Measurements from ENCODE around the gene TBC1D10A. TPM values are rescaled to one million over a fixed set of nuclear protein-coding genes. Genes with fewer than 3 reads are reported as not detected.

TBC1D10A gene
- polyA plus RNA-seq, 1 of the 3 experiments (the other 2 are of a cell fraction): 15.3 TPM

- H3K4me2 ChIP-seq: no peak overlapping the region
- DNase-seq: no peak
- H3K4me3 ChIP-seq (ENCODE audit: low read depth in 2 of 2, low read length in 1 of 2): no peak overlapping the region
- H3F3A ChIP-seq (replicated peaks; ENCODE audit: insufficient read depth): no peaks in the 10 kb centered on the region
- POLR2A ChIA-PET: no interaction called here
- 91% methylated on average over 9 of the region's 10 CpGs for WGBS (ENCODE audit: low lambda C conversion rate)
- H4K20me1 ChIP-seq (ENCODE audit: insufficient read depth): no peaks in the 10 kb centered on the region
- TF ChIP-seq MXI1 (IDR thresholded peaks at IDR 0.05; ENCODE audit: low read depth, low read length): no peak
- no peaks in the 10 kb centered on the region for H3K36me3 ChIP-seq (replicated peaks in 1 of 2; ENCODE audit: control insufficient read depth in 1 of 2, insufficient read depth in 2 of 2, low read length in 1 of 2)
- no peaks in the 10 kb centered on the region for H3K9me3 ChIP-seq
- no peaks in the 10 kb centered on the region for H3K27me3 ChIP-seq (ENCODE audit: insufficient read depth)
- H3K79me2 ChIP-seq (ENCODE audit: insufficient read depth): no peaks in the 10 kb centered on the region
- no peak overlapping the region for H2AFZ ChIP-seq (ENCODE audit: low read depth)
- no peak overlapping the region for H3K9ac ChIP-seq
- CTCF ChIA-PET: interaction anchor here (0.6 kb wide), 1 partner anchor 25 kb away, joined by 4 read pairs; the partner anchor contains the start of gene RNF215
- H3K4me1 ChIP-seq (ENCODE audit: control insufficient read depth in 1 of 2, insufficient read depth in 2 of 2, low read depth in 1 of 2, low read length in 1 of 2): peaks cover 0 to 9% of the 10 kb centered on the region in 2 experiments; a peak in 1 of 4 replicates
- no peaks in the 10 kb centered on the region for H3K9me2 ChIP-seq
- no peak overlapping the region for H3K27ac ChIP-seq (ENCODE audit: low read depth in 2 of 2, low read length in 1 of 2)
Observed at GRCh38 chr22:30361916-30362650, 35.3 kb upstream of the TBC1D10A start.

GRCh38 chr22:30358541-30358940 lies 31.8 kb upstream of the TBC1D10A start:
- Histone ChIP-seq H3K4me3 (ENCODE audit: low read depth in 2 of 2, low read length in 1 of 2) (no peak overlapping the region), H3F3A (replicated peaks; ENCODE audit: insufficient read depth) (no peaks in the 10 kb centered on the region), H3K9me3 (no peaks in the 10 kb centered on the region), H3K9me2 (no peaks in the 10 kb centered on the region), H3K79me2 (ENCODE audit: insufficient read depth) (peaks cover 31% of the 10 kb centered on the region), H3K4me1 (ENCODE audit: control insufficient read depth in 1 of 2, insufficient read depth in 2 of 2, low read depth in 1 of 2, low read length in 1 of 2) (peaks cover 12 to 14% of the 10 kb centered on the region in 2 experiments; a peak in 2 of 4 replicates), H3K4me2 (no peak overlapping the region), H3K27ac (ENCODE audit: low read depth in 2 of 2, low read length in 1 of 2) (no peak overlapping the region), H2AFZ (ENCODE audit: low read depth) (no peak overlapping the region), H3K36me3 (replicated peaks in 1 of 2; ENCODE audit: control insufficient read depth in 1 of 2, insufficient read depth in 2 of 2, low read length in 1 of 2) (peaks cover 3 to 5% of the 10 kb centered on the region in 2 experiments), H3K9ac (no peak overlapping the region), H3K27me3 (ENCODE audit: insufficient read depth) (no peaks in the 10 kb centered on the region), H4K20me1 (ENCODE audit: insufficient read depth) (peaks cover 28% of the 10 kb centered on the region)
- DNase-seq: no peak
- CTCF ChIA-PET: interaction anchor here (0.9 to 3.2 kb wide), 5 partner anchors 12 to 72 kb away, joined by 3 to 11 read pairs (median 3); partner anchors contain the start of gene RNF215
- no peak for TF ChIP-seq FOXJ3 (CRISPR knock-in tag; IDR thresholded peaks at IDR 0.05)
- no peak for TF ChIP-seq RFX5 (IDR thresholded peaks at IDR 0.05; ENCODE audit: low read length)
- no peak for TF ChIP-seq RXRA (IDR thresholded peaks at IDR 0.05; ENCODE audit: borderline replicate concordance, low read depth)
- no peak for TF ChIP-seq EZH2phosphoT487 (IDR thresholded peaks at IDR 0.05; ENCODE audit: borderline replicate concordance, low read depth)
- no peak for TF ChIP-seq EP300 (IDR thresholded peaks at IDR 0.05; ENCODE audit: borderline replicate concordance in 1 of 2, low read depth in 1 of 2, low read length in 1 of 2)
- no peak for TF ChIP-seq POLR2AphosphoS5 (IDR thresholded peaks at IDR 0.05; ENCODE audit: low read depth, low read length)
- no peak for TF ChIP-seq TEAD4 (IDR thresholded peaks at IDR 0.05; ENCODE audit: borderline replicate concordance, insufficient read depth)
- TF ChIP-seq SIN3A (IDR thresholded peaks at IDR 0.05; ENCODE audit: borderline replicate concordance, low read depth, low read length): no peak
- TF ChIP-seq GABPA (IDR thresholded peaks at IDR 0.05; ENCODE audit: low read depth): no peak
- no peak for TF ChIP-seq CTCF (IDR thresholded peaks at IDR 0.05)
- no peak for TF ChIP-seq USF1 (IDR thresholded peaks at IDR 0.05; ENCODE audit: borderline replicate concordance, low read depth)
- TF ChIP-seq NRF1 (IDR thresholded peaks at IDR 0.05; ENCODE audit: low read depth, low read length): no peak
- no peak for TF ChIP-seq SMC3 (IDR thresholded peaks at IDR 0.05; ENCODE audit: low read depth, low read length)
- TF ChIP-seq GATA2 (CRISPR knock-in tag; IDR thresholded peaks at IDR 0.05): no peak
- TF ChIP-seq YY1 (IDR thresholded peaks at IDR 0.05; ENCODE audit: low read depth): no peak
- no peak for TF ChIP-seq MEF2A (IDR thresholded peaks at IDR 0.05; ENCODE audit: borderline replicate concordance, low read depth)
- 98% methylated on average over 6 of the region's 6 CpGs for WGBS (ENCODE audit: low lambda C conversion rate)
- POLR2A ChIA-PET: interaction anchor here (1.3 kb wide), 1 partner anchor 16 kb away, joined by 3 read pairs; no protein-coding TSS in a partner anchor
